Measurements from ENCODE around the gene GTPBP3. TPM values are rescaled to one million over a fixed set of nuclear protein-coding genes. Genes with fewer than 3 reads are reported as not detected.

Gene GTPBP3
- total and polyA plus RNA-seq, 2 of the 8 experiments (the other 6 are each of a cell fraction or from before 2014, with no cell fraction given) = 30.4 to 56.0 TPM

DNA sequence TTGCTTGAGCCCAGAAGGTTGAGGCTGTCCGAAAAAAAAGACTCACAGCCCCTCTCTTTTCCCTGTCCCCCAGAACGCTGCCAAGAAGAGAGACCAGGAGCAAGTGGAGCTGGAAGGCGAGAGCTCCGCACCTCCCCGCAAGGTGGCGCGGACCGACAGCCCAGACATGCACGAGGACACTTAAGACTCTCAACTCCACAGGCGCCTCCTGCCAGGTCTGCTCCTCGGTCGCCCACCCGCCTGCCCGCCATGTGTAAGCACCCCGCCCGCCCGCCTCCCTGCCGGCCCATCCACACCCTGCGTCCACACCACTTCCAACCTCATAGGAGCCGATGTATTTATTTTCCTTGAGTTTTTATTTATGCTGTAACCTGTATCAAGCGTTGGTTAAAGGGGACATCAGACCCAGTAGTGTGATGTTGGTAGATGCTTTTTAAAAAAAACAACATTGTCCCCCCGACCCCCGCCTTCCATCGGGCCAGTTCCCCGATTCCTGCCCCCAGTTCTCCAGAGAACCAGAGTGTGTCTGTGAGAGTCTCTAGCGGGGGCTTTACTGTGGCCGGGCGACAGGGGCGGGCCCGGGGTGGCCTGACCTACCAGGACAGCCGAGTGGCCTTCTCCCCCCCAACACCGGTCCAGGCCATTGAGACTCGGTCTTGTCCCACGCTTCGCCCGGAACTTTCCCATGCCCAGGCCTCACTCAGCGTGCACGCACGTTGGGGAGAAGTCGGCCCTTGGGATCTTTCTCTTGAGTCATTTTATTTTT, 17.7 kb upstream of the GTPBP3 start:
- H4K8ac ChIP-seq (ENCODE audit: extremely low read depth, insufficient read depth, low read length) = no peak overlapping the region
- no peaks in the 10 kb centered on the region for H3K23me2 ChIP-seq (ENCODE audit: low read depth, low read length)
- no peak overlapping the region for H3K4me2 ChIP-seq (ENCODE audit: insufficient read depth in 1 of 2, low read depth in 2 of 2, low read length in 2 of 2)
- H2AK5ac ChIP-seq (ENCODE audit: low read depth, low read length) = no peak overlapping the region
- no peaks in the 10 kb centered on the region; the same call in 1 of the 2 replicates for H3K79me1 ChIP-seq (ENCODE audit: low read depth, low read length)
- H3K79me2 ChIP-seq (ENCODE audit: control insufficient read depth in 1 of 2, insufficient read depth in 2 of 2, low read length in 2 of 2) = no peaks in the 10 kb centered on the region
- no peak overlapping the region for H2AFZ ChIP-seq (ENCODE audit: low read length)
- no peak overlapping the region for H3K4me3 ChIP-seq (ENCODE audit: extremely low read depth in 1 of 4, insufficient read depth in 2 of 4, low read depth in 3 of 4, low read length in 4 of 4)
- no peak overlapping the region for H3K23ac ChIP-seq (ENCODE audit: insufficient read length)
- H3K18ac ChIP-seq (ENCODE audit: extremely low read depth, low read length) = no peak overlapping the region
- WGBS, 2 experiments (ENCODE audit: extremely low coverage in 1 of 2, insufficient coverage in 1 of 2, insufficient read length in 1 of 2, insufficient replicate concordance in 2 of 2, low coverage in 1 of 2, low lambda C conversion rate in 2 of 2, missing lambda C conversion rate in 1 of 2) = 89% methylated on average over 25 of the region's 40 CpGs; no CpG with 5 or more reads in 1 of the 2 experiments
- H3K27me3 ChIP-seq (replicated peaks in 1 of 4; ENCODE audit: control insufficient read depth in 3 of 4, extremely low read depth in 1 of 4, insufficient read depth in 3 of 4, low read length in 3 of 4) = no peaks in the 10 kb centered on the region
- no peak overlapping the region for H4K5ac ChIP-seq (ENCODE audit: insufficient read length, low read depth, low read length)
- H2BK5ac ChIP-seq (ENCODE audit: low read depth, low read length) = no peak overlapping the region
- no peak overlapping the region for H3K4ac ChIP-seq (replicated peaks; ENCODE audit: insufficient read length, low read depth, low read length)
- H3K9me3 ChIP-seq (ENCODE audit: insufficient read depth in 2 of 2, low read depth in 1 of 2, low read length in 1 of 2) = no peaks in the 10 kb centered on the region
- H3K36me3 ChIP-seq (ENCODE audit: control insufficient read depth in 2 of 4, insufficient read depth in 4 of 4, low read length in 3 of 4) = peaks cover 3 to 40% (median 16%) of the 10 kb centered on the region in 4 experiments; a peak in 7 of 8 replicates
- ChIA-PET CTCF (ENCODE audit: partially characterized antibody) (no interaction called here), POLR2A (ENCODE audit: partially characterized antibody) (interaction anchor here (18.5 kb wide), 1 partner anchor 9 kb away, joined by 329 read pairs; the partner anchor contains the start of gene ANO8)
- DNase-seq (ENCODE audit: low read depth in 1 of 2, low spot score in 2 of 2) (no peak), FAIRE-seq (no peak)
- TF ChIP-seq EGR1 (IDR thresholded peaks at IDR 0.05; ENCODE audit: borderline replicate concordance, low read depth, low read length) = no peak
- no peak overlapping the region for H4K91ac ChIP-seq (replicated peaks; ENCODE audit: insufficient read length, low read length)
- no peak overlapping the region for H3K9ac ChIP-seq (replicated peaks in 1 of 4; ENCODE audit: extremely low read depth in 1 of 4, low read depth in 3 of 4, low read length in 3 of 4)
- H2BK20ac ChIP-seq (ENCODE audit: low read length) = no peak overlapping the region
- no peak overlapping the region for H3K27ac ChIP-seq (ENCODE audit: low read depth, low read length)
- H3K4me1 ChIP-seq (replicated peaks in 1 of 4; ENCODE audit: control insufficient read depth in 3 of 4, insufficient read depth in 4 of 4, low read length in 3 of 4) = no peaks in the 10 kb centered on the region; a peak in 1 of 7 replicates
- no peak overlapping the region for H2BK12ac ChIP-seq (ENCODE audit: low read depth, low read length)
- no peak overlapping the region for H3K56ac ChIP-seq (replicated peaks; ENCODE audit: insufficient read length, low read depth, low read length)
- H3K14ac ChIP-seq (ENCODE audit: insufficient read length) = no peak overlapping the region
- H2BK15ac ChIP-seq (ENCODE audit: low read length) = no peak overlapping the region
- no peak overlapping the region for H2BK120ac ChIP-seq (replicated peaks; ENCODE audit: low read depth, low read length)
- H4K20me1 ChIP-seq (replicated peaks in 1 of 2; ENCODE audit: control insufficient read depth in 1 of 2, insufficient read depth in 2 of 2, low read length in 2 of 2) = peaks cover 0 to 3% of the 10 kb centered on the region in 2 experiments
